Smooth muscle cell of the brain vasculature (primary cell): ENCODE results near the gene MYOZ2.

ENCODE experiments used
- DNase-seq: peaks from one replicate; pipeline ENCODE4 v3.0.0-alpha.2; 2012; ENCODE audit warnings: low read depth, low spot score

The MYOZ2 gene

DNA sequence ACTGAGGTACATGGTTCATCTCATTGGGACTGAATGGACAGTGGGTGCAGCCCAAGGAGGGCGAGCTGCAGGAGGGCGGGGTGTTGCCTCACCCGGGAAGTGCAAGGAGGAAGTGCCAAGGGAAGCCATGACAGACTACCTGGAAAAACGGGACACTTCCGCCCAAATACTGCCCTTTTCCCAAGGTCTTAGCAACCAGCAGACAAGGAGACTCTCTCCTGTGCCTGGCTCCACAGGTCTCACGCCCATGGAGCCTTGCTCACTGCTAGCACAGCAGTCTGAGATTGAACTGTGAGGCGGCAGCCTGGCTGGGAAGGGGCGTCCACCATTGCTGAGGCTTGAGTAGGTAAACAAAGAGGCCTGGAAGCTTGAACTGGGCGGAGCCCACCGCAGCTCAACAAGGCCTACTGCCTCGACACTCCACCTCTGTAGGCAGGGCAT is 62.2 kb downstream of the MYOZ2 start:
- no peak for DNase-seq

DNA sequence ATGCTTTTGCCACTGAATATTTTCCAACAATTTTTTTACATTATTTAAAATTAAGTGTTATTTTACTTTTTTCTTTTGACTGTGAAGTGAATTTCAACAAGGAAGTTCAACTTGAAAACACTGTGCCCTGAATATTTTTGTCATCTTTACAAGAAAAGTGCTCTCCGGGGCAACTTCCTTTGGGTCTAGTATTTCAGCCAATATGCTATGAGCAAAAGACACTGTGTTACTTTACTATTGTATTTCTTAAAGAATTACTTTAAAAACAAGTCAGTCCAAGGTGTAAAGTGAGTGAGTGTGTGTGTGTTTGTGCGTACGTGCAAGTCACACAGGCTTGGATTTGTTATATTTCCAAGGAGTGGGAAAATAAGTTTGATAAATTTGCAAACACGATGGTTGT is 69.3 kb downstream of the MYOZ2 start:
- DNase-seq, result no peak

DNA sequence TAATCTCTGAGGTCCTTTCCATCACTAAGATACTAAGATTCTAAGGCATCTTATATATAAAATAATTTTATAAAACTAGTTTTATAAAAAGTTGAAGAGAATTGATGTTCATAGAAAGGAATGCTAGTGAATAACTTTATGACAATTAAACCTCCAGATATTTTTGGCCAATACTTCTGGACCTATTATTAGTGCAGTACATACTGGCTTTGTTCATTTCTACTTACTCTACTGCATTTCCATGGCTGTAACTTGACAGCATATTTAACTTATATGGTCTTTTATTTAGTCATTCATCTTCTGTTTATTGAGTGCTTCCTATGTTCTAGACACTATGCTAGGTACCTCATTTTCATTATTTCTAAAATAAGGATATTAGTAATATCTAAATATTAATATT is 70.1 kb downstream of the MYOZ2 start:
- no peak for DNase-seq

DNA sequence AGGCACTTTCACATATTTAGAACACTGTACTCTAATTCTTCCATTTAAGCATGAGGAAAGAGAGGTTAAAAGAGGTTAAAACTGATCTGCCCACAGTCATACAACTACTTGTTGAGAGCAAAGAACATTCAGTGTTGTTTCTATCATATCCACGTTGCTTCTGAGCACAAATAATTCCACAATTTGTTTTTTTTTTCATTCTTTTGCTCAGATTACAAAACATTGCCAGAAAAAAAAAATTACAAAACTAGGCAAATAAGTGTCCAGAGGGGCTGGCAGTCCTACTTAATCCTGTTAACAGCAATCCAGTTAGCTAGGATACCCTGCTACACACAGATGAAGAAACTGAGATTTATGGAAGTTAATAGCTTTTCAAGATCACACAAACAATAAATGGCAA is 70.5 kb downstream of the MYOZ2 start:
- DNase-seq, result no peak

GRCh38 chr4:119207051-119207450 is 71.4 kb downstream of the MYOZ2 start:
- no peak for DNase-seq

GRCh38 chr4:119209077-119209476 is 73.4 kb downstream of the MYOZ2 start:
- peak; percentile 40 for DNase-seq

DNA sequence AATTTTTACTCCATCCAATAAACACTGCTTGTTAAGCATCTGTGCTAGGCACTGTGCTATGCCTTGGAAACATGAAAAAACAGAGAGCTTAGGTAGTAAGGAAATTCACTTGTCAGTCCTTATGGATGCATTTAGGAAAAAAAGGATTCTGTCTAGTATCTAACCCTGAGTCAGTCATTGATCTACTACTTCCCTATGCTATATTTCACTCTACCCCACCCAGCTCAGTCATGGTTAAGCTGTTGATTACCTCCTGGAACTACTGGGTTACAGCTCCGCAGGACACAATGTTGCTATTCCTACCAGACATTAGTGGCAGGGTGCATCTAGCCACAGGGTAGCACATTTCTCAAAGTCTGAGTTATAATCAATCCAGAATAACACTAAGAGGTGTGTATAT is 74.0 kb downstream of the MYOZ2 start:
- no peak for DNase-seq

GRCh38 chr4:119210775-119211174 is 75.1 kb downstream of the MYOZ2 start:
- DNase-seq, result no peak

DNA sequence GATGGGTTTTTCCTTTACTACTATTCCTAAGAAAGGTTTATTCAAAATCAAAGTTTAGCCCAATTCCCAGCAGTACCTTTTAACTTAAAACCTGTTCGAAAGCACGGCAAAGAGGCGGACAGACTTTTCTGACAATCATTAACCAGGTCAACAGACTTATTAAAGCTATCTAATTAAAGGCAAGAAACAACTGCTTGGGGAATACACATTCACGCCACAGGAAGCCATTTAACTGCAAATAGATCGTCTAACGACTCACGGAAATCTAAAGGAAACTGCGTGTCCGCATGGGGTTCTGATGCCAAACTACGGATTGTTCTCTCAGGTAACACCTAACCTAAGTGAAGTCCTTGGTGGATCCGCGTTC is 76.2 kb downstream of the MYOZ2 start:
- no peak for DNase-seq

GRCh38 chr4:119212234-119212963 is 76.8 kb downstream of the MYOZ2 start, which contains the start of gene USP53:
USP53 (plus strand) TSS chr4:119212713; CDS start chr4:119239760, 27,047 bp downstream.
- peak; percentile 97 for DNase-seq

DNA sequence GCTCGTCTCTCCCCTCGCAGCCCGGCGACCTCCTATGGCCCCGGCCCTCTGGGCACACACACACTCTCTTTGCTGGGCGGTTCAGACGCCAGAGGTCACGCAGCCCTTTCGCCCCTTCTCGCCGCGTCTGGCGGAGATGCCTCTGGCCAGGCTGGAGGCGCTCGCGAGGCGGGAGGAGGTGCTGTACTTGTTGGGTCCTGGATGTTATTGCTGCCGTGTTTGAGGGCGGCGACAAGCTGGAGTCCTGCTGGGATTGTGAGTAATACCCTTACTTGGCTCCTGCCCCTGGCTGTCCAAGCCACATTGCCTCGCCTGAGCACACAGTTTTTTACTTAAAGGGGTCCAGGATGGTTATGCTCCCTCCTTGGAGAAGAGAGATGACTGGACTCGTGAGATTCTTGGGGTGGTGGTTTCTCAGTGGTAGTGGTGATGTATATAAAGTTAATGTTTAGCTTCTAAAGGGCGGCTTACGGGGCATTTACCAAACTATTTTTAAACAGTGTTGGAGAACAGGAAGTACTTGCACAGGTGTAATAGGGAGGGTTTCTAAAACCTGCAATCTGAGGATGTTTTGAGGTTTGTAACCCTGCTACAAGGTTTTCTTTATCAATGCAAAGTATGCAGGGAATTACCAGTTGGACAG is 77.5 kb downstream of the MYOZ2 start:
- DNase-seq, result peak; percentile 86

DNA sequence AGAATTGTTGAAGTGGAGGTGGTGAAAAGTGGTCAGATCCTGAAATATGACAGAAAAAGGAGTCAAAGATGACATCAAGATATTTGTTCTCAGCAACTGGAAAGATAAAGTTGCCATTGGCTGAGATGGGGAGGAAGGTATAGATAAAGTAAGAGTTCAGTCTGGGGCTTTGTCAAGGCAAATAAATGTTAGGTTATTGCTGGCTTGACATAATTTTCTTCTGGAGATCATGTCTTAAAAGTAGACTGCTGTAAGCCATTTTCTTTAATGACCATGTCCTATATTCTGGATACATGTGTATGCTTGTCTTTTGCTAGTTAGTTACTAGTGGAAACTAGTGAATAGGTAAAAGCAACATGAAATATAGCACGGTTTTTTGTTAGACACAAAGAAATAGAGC is 82.5 kb downstream of the MYOZ2 start:
- DNase-seq, result no peak

GRCh38 chr4:119221412-119221811 is 85.8 kb downstream of the MYOZ2 start:
- DNase-seq, result no peak

- DNase-seq, result no peak
Measured at GRCh38 chr4:119227690-119228089, 92.1 kb downstream of the MYOZ2 start.

DNA sequence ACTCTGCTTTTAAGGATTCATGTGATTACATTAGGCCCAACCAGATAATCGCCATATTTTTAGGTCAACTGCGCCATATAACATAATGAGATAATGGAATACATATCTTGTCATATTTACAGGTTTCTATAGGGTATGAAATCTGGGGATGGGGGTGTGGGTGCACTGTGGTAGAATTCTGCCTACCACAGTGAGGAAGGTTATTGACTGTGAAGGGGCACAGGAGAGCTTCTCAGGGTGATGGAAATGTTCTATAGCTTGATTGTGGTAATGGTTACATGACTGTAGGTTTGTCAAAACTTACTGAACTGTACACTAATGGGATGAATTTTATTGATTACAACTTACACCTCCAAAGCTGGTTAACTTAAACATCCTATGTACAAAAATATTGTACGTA is 92.8 kb downstream of the MYOZ2 start:
- no peak for DNase-seq

GRCh38 chr4:119229908-119230687 is 94.5 kb downstream of the MYOZ2 start:
- DNase-seq, result no peak

GRCh38 chr4:119231491-119231890 is 95.9 kb downstream of the MYOZ2 start:
- DNase-seq, result no peak

GRCh38 chr4:119232286-119232685 is 96.7 kb downstream of the MYOZ2 start:
- no peak for DNase-seq

GRCh38 chr4:119233191-119233590 is 97.6 kb downstream of the MYOZ2 start:
- no peak for DNase-seq

GRCh38 chr4:119233750-119234149 is 98.1 kb downstream of the MYOZ2 start:
- no peak for DNase-seq

- DNase-seq, result no peak
Measured at GRCh38 chr4:119237201-119237600, 101.6 kb downstream of the MYOZ2 start.
